Lung (tissue), 12 donors: ENCODE data around the gene ZNF462. TPM values are rescaled to one million over a fixed set of nuclear protein-coding genes. Genes with fewer than 3 reads are reported as not detected.

Source experiments
- ATAC-seq: fragments of 200-7000 bp; cut with Tn5 transposase; one replicate; pipeline ENCODE4 v1.9.1; 2020; ENCODE audit warnings: moderate number of reproducible peaks; ENCODE audit not compliant: insufficient read depth, low FRiP score
- DNase-seq, 3 donors: peaks; one replicate each; pipeline ENCODE4 v3.0.0-alpha.2; 2013 to 2017
- H3K27ac ChIP-seq, 2 donors: one replicate each; pipeline ENCODE4 v1.5.1; 2013; ENCODE audit warnings: mild to moderate bottlenecking in 2 of 2, moderate library complexity in 2 of 2, control low read depth in 1 of 2, inconsistent platforms in 1 of 2, low read depth in 1 of 2, low read length in 1 of 2
- H3K27me3 ChIP-seq, 3 donors: one replicate each; pipeline ENCODE4 v1.5.1; 2013; ENCODE audit warnings: low read length in 2 of 3; ENCODE audit not compliant: control insufficient read depth in 3 of 3, insufficient read depth in 3 of 3
- H3K36me3 ChIP-seq, 4 donors: one replicate each; pipeline ENCODE4 v1.5.1; 2013; ENCODE audit warnings: low read length in 4 of 4, mild to moderate bottlenecking in 1 of 4, moderate library complexity in 1 of 4; ENCODE audit not compliant: control insufficient read depth in 4 of 4, insufficient read depth in 4 of 4
- H3K4me1 ChIP-seq, 5 donors: one replicate each; pipeline ENCODE4 v1.5.1; 2013; ENCODE audit warnings: low read length in 5 of 5, mild to moderate bottlenecking in 2 of 5, moderate library complexity in 1 of 5; ENCODE audit not compliant: control insufficient read depth in 5 of 5, insufficient read depth in 5 of 5
- H3K4me3 ChIP-seq: one replicate; pipeline ENCODE4 v1.5.1; 2013; ENCODE audit warnings: mild to moderate bottlenecking, control low read depth, moderate library complexity
- H3K9ac ChIP-seq, 2 donors: one replicate each; pipeline ENCODE4 v1.5.1; 2013; ENCODE audit warnings: low read length in 2 of 2, control low read depth in 1 of 2; ENCODE audit not compliant: insufficient read depth in 1 of 2
- H3K9me3 ChIP-seq, 4 donors: one replicate each; pipeline ENCODE4 v1.5.1; 2013; ENCODE audit warnings: low read length in 3 of 4, mild to moderate bottlenecking in 1 of 4, moderate library complexity in 1 of 4; ENCODE audit not compliant: control insufficient read depth in 4 of 4, insufficient read depth in 3 of 4
- whole genome bisulfite sequencing, 2 donors: extraction: QIAGEN DNeasy Blood & Tissue Kit; methylation state at CpG; one replicate each; pipeline ENCODE4 v1.1.7; 2013; 5-methylcytosine and 5-hydroxymethylcytosine counted together
- polyA plus RNA-seq, 2 donors: library from polyadenylated mRNA; stranded (reverse); fragments of 200-250 nt; gene quantifications; one replicate each; pipeline ENCODE4 v1.2.1, GENCODE V29; 2013
- total RNA-seq, 2 donors: library from RNA; depleted of rRNA in 1 of 2; stranded (reverse); fragments of >200 nt in 1 of 2; gene quantifications; one replicate each; pipeline ENCODE4 v1.2.1, GENCODE V29; 2014 to 2021
- TF ChIP-seq, protein P1 (sequence below): IDR thresholded peaks from 2 replicates; pipeline ENCODE4 v1.5.1; 2012; ENCODE audit warnings: mild to moderate bottlenecking; ENCODE audit errors: control extremely low read depth, extremely low read depth
- donor health status: control.
- donor health status: control.
- donor health status: Bipolar disorder and iron deficiency.
- donor health status: healthy.
- donor health status: DM: yes; HTN: yes; CAD: no.

The ZNF462 gene
- total and polyA plus RNA-seq, 4 donors, result 2.0 to 37.7 (median 19.5) TPM

DNA sequence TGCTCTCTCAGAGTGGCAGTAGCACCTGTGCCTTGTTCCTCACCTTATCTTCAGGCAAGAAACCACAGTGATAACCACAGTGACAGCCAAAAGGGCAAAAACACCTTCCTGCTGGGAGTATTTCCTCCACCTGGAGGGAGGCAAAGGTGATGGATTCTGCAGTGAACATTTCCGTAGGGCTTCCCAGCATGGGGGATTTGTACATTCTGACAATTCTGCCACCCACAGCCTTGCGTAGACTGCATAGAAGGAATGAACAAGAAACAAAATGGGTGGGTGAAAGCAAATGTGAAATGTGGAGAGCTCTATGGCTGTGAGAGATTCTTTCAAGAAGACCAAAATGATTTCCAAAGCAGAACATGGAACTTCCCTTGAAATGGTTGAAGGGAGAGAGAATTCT is 111.4 kb downstream of the ZNF462 start:
- peaks cover 27 to 55% (median 38%) of the 10 kb centered on the region in 4 donors for H3K36me3 ChIP-seq
- H3K27ac ChIP-seq, result no peak overlapping the region
- TF ChIP-seq, protein P1, sequence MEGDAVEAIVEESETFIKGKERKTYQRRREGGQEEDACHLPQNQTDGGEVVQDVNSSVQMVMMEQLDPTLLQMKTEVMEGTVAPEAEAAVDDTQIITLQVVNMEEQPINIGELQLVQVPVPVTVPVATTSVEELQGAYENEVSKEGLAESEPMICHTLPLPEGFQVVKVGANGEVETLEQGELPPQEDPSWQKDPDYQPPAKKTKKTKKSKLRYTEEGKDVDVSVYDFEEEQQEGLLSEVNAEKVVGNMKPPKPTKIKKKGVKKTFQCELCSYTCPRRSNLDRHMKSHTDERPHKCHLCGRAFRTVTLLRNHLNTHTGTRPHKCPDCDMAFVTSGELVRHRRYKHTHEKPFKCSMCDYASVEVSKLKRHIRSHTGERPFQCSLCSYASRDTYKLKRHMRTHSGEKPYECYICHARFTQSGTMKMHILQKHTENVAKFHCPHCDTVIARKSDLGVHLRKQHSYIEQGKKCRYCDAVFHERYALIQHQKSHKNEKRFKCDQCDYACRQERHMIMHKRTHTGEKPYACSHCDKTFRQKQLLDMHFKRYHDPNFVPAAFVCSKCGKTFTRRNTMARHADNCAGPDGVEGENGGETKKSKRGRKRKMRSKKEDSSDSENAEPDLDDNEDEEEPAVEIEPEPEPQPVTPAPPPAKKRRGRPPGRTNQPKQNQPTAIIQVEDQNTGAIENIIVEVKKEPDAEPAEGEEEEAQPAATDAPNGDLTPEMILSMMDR, result no peak
- no peak overlapping the region for H3K9ac ChIP-seq
- H3K27me3 ChIP-seq, result no peaks in the 10 kb centered on the region
- peaks cover 0 to 5% (median 0%) of the 10 kb centered on the region in 4 donors for H3K9me3 ChIP-seq
- 96 to 99% methylated on average over 2 of the region's 2 CpGs for WGBS, 2 donors
- no peak overlapping the region for H3K4me3 ChIP-seq
- no peak for DNase-seq
- peaks cover 0 to 1% (median 0%) of the 10 kb centered on the region in 5 donors for H3K4me1 ChIP-seq
- no peak for ATAC-seq

DNA sequence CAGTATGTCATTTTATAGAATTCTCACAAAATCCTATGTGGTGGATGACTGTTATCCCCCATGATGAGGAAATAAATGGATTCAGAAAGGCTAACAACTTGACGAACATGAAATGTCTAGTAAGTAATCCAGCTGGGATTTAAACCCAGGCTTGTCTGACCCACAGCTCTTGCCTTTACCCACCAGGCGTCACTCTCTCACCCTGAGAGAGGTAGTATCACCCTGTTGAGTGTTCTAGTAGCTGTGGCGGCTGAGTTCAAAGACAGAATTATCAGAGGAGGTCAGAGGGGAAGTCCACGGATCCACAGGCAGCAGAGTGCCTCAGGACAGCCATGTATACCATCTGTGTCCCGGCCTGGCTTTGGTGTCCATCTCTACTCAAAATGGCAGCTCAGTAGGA is 113.8 kb downstream of the ZNF462 start:
- no peak overlapping the region for H3K4me3 ChIP-seq
- DNase-seq (no peak), ATAC-seq (no peak)
- TF ChIP-seq, protein P1, result no peak
- WGBS, 2 donors, result 93 to 95% methylated on average over 5 of the region's 5 CpGs
- no peaks in the 10 kb centered on the region for H3K4me1 ChIP-seq
- no peaks in the 10 kb centered on the region for H3K27me3 ChIP-seq
- no peak overlapping the region for H3K27ac ChIP-seq
- no peak overlapping the region for H3K9ac ChIP-seq
- peaks cover 24 to 55% (median 41%) of the 10 kb centered on the region in 4 donors for H3K36me3 ChIP-seq
- H3K9me3 ChIP-seq, result peaks cover 0 to 5% (median 0%) of the 10 kb centered on the region in 4 donors

DNA sequence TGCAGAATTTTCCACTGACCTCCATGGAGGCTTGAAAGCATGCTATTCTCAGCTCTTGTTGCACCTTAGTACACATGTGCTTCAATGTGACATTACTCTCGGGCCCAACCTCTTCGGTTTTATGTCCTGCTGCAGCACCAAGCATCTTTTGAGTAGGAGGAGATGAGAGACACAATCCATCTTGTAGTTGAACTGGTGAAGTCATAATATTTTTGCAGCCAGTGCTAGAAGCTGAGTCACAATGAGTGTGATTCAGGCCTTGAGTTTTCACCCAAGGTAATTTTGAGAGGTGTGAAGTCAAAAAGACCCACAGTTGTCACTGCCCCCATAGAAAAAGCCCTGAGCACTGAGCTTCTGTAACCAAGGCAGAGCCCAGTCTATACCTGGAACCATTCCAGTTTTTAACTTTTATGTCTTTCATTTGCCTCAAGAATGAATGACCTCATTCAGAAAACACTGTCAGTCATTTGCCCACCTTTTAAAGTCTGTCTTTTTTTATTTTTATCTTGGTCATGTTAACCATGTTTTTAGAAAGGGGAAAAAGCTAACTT is 117.7 kb downstream of the ZNF462 start:
- Histone ChIP-seq H3K4me3 (no peak overlapping the region), H3K36me3 (peaks cover 20 to 45% (median 28%) of the 10 kb centered on the region in 4 donors), H3K4me1 (no peaks in the 10 kb centered on the region), H3K27ac (no peak overlapping the region), H3K9ac (no peak overlapping the region), H3K9me3 (peaks cover 0 to 7% (median 0%) of the 10 kb centered on the region in 4 donors), H3K27me3 (no peaks in the 10 kb centered on the region)
- ATAC-seq, result no peak
- TF ChIP-seq, protein P1, result no peak
- DNase-seq, result peak in 1 of 3 donors; percentile 27
- WGBS, 2 donors, result 81 to 86% methylated on average over 2 of the region's 2 CpGs
